WERI-Rb-1 (cell line): ENCODE data around the gene KCNQ1OT1.

Source experiments
- DNase-seq: peaks from one replicate; pipeline ENCODE4 v3.0.0-alpha.2; 2020
- H3K27ac ChIP-seq: fragments of 250-450 bp; sonication (Bioruptor Pico); 2 replicates; pipeline ENCODE4 v1.5.1; 2020; ENCODE audit warnings: mild to moderate bottlenecking, moderate library complexity
- H3K27me3 ChIP-seq: fragments of 250-450 bp; sonication (Bioruptor Pico); 2 replicates; pipeline ENCODE4 v1.5.1; 2021; ENCODE audit warnings: mild to moderate bottlenecking, low read depth, moderate library complexity; ENCODE audit not compliant: insufficient read depth, severe bottlenecking
- H3K36me3 ChIP-seq: fragments of 250-450 bp; sonication (Bioruptor Pico); 2 replicates; pipeline ENCODE4 v1.5.1; 2020; ENCODE audit warnings: mild to moderate bottlenecking, moderate library complexity
- H3K4me3 ChIP-seq: 2 replicates; pipeline ENCODE4 v1.5.1; 2011; ENCODE audit warnings: low read depth, mild to moderate bottlenecking, control low read depth, low read length
- H3K9me3 ChIP-seq: fragments of 250-450 bp; sonication (Bioruptor Pico); 2 replicates; pipeline ENCODE4 v1.5.1; 2021; ENCODE audit warnings: mild to moderate bottlenecking, moderate library complexity; ENCODE audit not compliant: severe bottlenecking
- TF ChIP-seq, protein P1 (sequence below): IDR thresholded peaks from 2 replicates; pipeline ENCODE4 v1.5.1; 2011; ENCODE audit warnings: low read depth, mild to moderate bottlenecking, control low read depth, inconsistent platforms, low read length

Gene KCNQ1OT1

DNA sequence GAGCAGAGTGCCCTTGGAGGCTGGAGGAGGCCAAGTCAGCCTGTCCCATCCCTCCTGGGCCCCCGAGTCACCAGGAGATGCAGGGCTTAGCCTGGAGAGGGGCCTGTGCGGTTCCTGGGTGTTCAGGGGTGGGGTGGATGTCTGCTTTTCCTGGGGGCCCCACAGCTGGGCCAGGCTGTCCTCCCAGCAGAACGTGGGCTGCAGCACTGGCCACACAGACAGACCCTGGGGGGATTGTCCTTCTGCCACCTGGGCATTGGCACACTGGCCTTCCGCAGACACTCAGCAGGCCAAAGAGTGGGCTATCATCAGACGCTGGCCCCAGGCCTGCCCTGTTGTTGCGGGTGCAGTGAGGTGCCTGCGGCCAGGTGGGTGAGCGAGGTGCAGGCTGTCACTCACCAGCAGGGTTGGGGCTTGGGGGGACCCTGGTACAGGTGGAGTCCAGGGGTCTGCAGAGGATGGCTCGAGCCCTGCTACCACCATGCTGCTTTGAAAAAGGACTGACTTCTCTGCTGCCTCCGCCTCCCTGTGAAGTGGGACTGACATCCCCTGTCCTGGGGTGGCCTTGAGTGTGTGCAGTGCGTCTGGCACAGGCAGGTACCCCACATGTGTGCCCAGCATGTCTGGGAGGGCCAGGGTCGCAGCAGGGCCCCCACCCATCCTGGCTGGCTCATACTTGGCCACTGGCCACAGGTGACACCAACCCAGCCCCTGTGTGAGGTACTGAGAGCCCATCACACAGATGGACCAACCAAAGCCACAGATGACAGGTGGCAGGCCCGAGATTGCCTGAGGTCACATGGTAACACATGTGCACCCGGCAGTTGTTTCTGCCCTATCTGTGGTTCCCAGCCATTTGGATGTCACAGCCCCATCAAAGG, 39.0 kb upstream of the KCNQ1OT1 start:
- Histone ChIP-seq H3K4me3 (no peak overlapping the region), H3K9me3 (no peaks in the 10 kb centered on the region), H3K27me3 (no peaks in the 10 kb centered on the region), H3K36me3 (no peaks in the 10 kb centered on the region), H3K27ac (no peak overlapping the region)
- DNase-seq: no peak
- TF ChIP-seq, protein P1, sequence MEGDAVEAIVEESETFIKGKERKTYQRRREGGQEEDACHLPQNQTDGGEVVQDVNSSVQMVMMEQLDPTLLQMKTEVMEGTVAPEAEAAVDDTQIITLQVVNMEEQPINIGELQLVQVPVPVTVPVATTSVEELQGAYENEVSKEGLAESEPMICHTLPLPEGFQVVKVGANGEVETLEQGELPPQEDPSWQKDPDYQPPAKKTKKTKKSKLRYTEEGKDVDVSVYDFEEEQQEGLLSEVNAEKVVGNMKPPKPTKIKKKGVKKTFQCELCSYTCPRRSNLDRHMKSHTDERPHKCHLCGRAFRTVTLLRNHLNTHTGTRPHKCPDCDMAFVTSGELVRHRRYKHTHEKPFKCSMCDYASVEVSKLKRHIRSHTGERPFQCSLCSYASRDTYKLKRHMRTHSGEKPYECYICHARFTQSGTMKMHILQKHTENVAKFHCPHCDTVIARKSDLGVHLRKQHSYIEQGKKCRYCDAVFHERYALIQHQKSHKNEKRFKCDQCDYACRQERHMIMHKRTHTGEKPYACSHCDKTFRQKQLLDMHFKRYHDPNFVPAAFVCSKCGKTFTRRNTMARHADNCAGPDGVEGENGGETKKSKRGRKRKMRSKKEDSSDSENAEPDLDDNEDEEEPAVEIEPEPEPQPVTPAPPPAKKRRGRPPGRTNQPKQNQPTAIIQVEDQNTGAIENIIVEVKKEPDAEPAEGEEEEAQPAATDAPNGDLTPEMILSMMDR: no peak

DNA sequence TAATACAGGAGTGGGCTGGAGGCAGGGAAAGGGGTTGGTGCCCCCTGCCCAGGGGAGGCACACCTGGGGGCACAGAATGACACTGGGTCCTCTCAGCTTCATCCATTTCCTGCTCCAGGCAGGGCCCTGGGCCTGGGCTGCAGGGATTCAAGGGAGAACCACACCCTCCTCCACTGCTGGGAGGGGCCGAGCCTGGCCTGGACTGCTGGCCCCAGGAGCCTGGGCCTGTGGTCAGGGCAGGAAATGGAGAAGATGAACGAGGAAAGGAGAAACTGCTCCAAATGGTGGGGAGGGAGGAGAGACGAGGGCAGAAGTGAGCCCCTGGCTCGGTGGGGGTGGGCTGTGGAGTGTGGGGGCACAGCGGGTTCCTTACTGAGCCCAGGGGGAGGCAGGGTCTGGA, 38.1 kb upstream of the KCNQ1OT1 start:
- H3K36me3 ChIP-seq: no peaks in the 10 kb centered on the region
- no peak for DNase-seq
- TF ChIP-seq, protein P1: no peak
- H3K27me3 ChIP-seq: no peaks in the 10 kb centered on the region
- no peaks in the 10 kb centered on the region for H3K9me3 ChIP-seq
- no peak overlapping the region for H3K27ac ChIP-seq
- no peak overlapping the region for H3K4me3 ChIP-seq

GRCh38 chr11:2737226-2737590, 37.4 kb upstream of the KCNQ1OT1 start:
- TF ChIP-seq, protein P1: no peak
- H3K27me3 ChIP-seq: no peaks in the 10 kb centered on the region
- H3K27ac ChIP-seq: no peak overlapping the region
- DNase-seq: no peak
- H3K36me3 ChIP-seq: no peaks in the 10 kb centered on the region
- H3K4me3 ChIP-seq: no peak overlapping the region
- H3K9me3 ChIP-seq: no peaks in the 10 kb centered on the region

GRCh38 chr11:2736577-2737225, 36.9 kb upstream of the KCNQ1OT1 start:
- H3K27me3 ChIP-seq: no peaks in the 10 kb centered on the region
- H3K4me3 ChIP-seq: no peak overlapping the region
- DNase-seq: no peak
- no peaks in the 10 kb centered on the region for H3K9me3 ChIP-seq
- H3K27ac ChIP-seq: no peak overlapping the region
- TF ChIP-seq, protein P1: no peak
- H3K36me3 ChIP-seq: no peaks in the 10 kb centered on the region

DNA sequence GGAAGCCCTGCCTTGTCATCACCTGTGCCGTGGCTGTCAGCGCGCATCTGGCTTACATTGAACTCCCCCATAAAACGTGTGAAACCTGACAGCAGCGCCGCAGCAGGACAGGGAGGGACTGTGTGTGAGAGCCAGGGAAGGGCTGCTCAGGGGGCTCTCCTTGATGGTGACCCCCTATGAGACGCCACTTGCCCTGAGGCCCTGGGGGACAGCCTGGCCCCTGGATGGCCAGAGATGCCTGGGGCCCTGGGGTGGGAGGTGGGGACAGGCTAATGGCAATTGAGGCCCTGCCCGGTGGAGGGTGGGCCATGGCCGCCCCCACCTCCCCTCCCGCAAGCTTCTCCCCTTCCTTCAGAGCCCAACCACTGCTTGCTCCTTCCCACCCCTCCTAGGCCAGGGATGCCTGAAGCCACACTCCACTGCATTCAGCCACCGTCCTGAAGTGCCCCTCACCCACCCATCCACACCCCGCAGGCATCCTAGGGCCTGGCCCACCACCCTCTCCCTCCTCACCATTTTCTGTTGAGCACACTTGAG, 35.3 kb upstream of the KCNQ1OT1 start:
- no peak for DNase-seq
- H3K4me3 ChIP-seq: no peak overlapping the region
- no peaks in the 10 kb centered on the region for H3K36me3 ChIP-seq
- no peaks in the 10 kb centered on the region for H3K9me3 ChIP-seq
- H3K27ac ChIP-seq: no peak overlapping the region
- H3K27me3 ChIP-seq: no peaks in the 10 kb centered on the region
- TF ChIP-seq, protein P1: no peak
